HG03378 (cell line): ENCODE measurements around the gene HELQ.
"Not testable (repeated sequence)": the region's sequence is repeated elsewhere in the genome, so short reads cannot be mapped to it uniquely, and the experiment has no call there.

Experiments
- ATAC-seq: cut with Tn5 transposase; IDR thresholded peaks from one replicate; pipeline ENCODE4 v1.9.1; 2021; ENCODE audit warnings: mild to moderate bottlenecking, moderate library complexity; ENCODE audit not compliant: unreplicated experiment

Gene HELQ

GRCh38 chr4:83455281-83456183, at the start of gene HELQ, which contains the start of gene MRPS18C:
HELQ (minus strand) TSS chr4:83455823; CDS start chr4:83455693, 130 bp downstream.
MRPS18C (plus strand) TSS chr4:83456058; CDS start chr4:83456078, 20 bp downstream.
- peak; percentile 95 for ATAC-seq

GRCh38 chr4:83504996-83505395, 49.4 kb upstream of the HELQ start:
- no peak for ATAC-seq

- no peak for ATAC-seq
These were observed 48.9 kb upstream of the HELQ start for GRCh38 chr4:83504503-83504902.

GRCh38 chr4:83503974-83504373, 48.4 kb upstream of the HELQ start:
- no peak for ATAC-seq

- not testable (repeated sequence) for ATAC-seq
These were observed 46.0 kb upstream of the HELQ start for GRCh38 chr4:83501671-83502070.

GRCh38 chr4:83498187-83498586, 42.6 kb upstream of the HELQ start:
- ATAC-seq, result no peak

- not testable (repeated sequence) for ATAC-seq
These were observed 40.7 kb upstream of the HELQ start for GRCh38 chr4:83496085-83496917.

GRCh38 chr4:83490876-83491450, 35.3 kb upstream of the HELQ start:
- ATAC-seq, result peak; percentile 64

GRCh38 chr4:83489711-83490326, 34.2 kb upstream of the HELQ start:
- ATAC-seq, result no peak

- ATAC-seq, result no peak
These were observed 31.0 kb upstream of the HELQ start for GRCh38 chr4:83486457-83487129.

- ATAC-seq, result peak; percentile 92
These were observed 29.2 kb upstream of the HELQ start, which contains the start of gene ABRAXAS1 for GRCh38 chr4:83484500-83485461. ABRAXAS1 (minus strand) TSS chr4:83485100; CDS start chr4:83485072, 28 bp downstream.

GRCh38 chr4:83473966-83474365, 18.3 kb upstream of the HELQ start:
- ATAC-seq, result no peak

- ATAC-seq, result no peak
These were observed 17.8 kb upstream of the HELQ start for GRCh38 chr4:83473423-83473822.

GRCh38 chr4:83456184-83456501, 520 bp upstream of the HELQ start:
- no peak for ATAC-seq

GRCh38 chr4:83454686-83455085, 937 bp downstream of the HELQ start:
- no peak for ATAC-seq

- ATAC-seq, result no peak
These were observed 6.6 kb downstream of the HELQ start for GRCh38 chr4:83449009-83449408.

GRCh38 chr4:83440899-83441298, 14.7 kb downstream of the HELQ start:
- peak; percentile 62 for ATAC-seq

GRCh38 chr4:83440148-83440814, 15.3 kb downstream of the HELQ start:
- ATAC-seq, result no peak

- ATAC-seq, result no peak
These were observed 16.9 kb downstream of the HELQ start for GRCh38 chr4:83438719-83439118.
